ENCODE data around the gene ADAMTS12.

DNA sequence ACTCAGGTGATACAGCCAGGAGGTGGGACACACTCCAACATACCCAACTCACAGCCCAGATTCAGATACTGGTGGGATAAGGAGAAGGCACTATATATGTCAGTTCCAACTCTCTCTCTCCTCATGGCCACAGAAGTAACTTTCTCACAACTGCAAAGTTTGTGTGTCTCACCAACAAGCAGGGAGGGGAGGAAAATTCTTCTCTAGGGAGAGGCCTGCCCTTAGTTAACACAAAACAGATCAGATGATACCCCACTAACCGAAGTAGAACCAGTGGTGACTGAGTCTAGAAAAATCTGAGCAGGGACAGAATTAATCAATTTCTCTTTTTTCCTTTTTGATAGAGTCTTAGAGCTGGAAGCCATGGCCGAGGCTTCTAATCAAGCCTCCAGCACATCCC, 133.1 kb downstream of the ADAMTS12 start:
- TF ChIP-seq CTCF (conservative IDR thresholded peaks at IDR 0.05 in 1 of 2, IDR thresholded peaks at IDR 0.05 in 1 of 2; ENCODE audit: extremely low read depth in 1 of 2, insufficient read depth in 1 of 2, low read depth in 1 of 2, low read length in 2 of 2) (no peak), EZH2 (IDR thresholded peaks at IDR 0.05; ENCODE audit: borderline replicate concordance, low read length) (no peak)
